ENCODE data around the gene PRND. TPM values are rescaled to one million over a fixed set of nuclear protein-coding genes. Genes with fewer than 3 reads are reported as not detected.
"Not testable (repeated sequence)": the region's sequence is repeated elsewhere in the genome, so short reads cannot be mapped to it uniquely, and the experiment has no call there.

Gene PRND
- total and polyA plus RNA-seq, 3 experiments from 2014 or later = 0.05 TPM; not detected in 2

- POLR2A ChIA-PET = no interaction called here
- no peaks in the 10 kb centered on the region for H3K9me3 ChIP-seq (ENCODE audit: low read length)
These were observed 1.4 kb upstream of the PRND start for GRCh38 chr20:4720041-4720976.

DNA sequence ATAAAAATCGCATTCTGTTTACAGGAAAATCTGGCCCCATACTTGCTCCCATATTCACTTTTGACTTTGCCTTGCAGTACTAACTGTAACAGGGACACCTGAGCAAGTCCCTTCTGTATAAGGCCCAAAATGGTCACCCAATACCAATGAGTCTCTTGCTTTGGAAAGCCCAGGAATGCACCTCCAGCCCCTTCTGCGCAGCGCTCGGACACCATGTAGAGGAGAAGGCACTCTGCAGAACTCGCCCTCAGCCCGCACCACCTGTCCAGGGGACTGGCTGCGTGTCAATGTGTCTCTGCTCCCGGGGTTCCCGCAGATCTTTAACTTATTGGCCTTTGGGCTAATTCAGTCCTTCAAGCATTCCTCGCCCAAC lies 746 bp upstream of the PRND start:
- POLR2A ChIA-PET = no interaction called here
- no peak overlapping the region for H3K27ac ChIP-seq (ENCODE audit: low read depth, low read length)
- H3K4me3 Mint-ChIP-seq = peak overlapping the region in 1 of 7 donors; percentile 21
- no peaks in the 10 kb centered on the region for H3K27me3 ChIP-seq (ENCODE audit: insufficient read depth, low read length, poor library complexity, severe bottlenecking)
- no peaks in the 10 kb centered on the region for H3K9me3 Mint-ChIP-seq
- H3K36me3 ChIP-seq (ENCODE audit: insufficient read depth, low read length) = no peaks in the 10 kb centered on the region
- H3K4me1 Mint-ChIP-seq = peaks cover 8 to 12% (median 10%) of the 10 kb centered on the region in 3 donors
- no peaks in the 10 kb centered on the region for H3K36me3 Mint-ChIP-seq
- peak overlapping the region in 3 of 8 donors; percentile 2 to 30 (median 23) for H3K27ac Mint-ChIP-seq
- peaks cover 0 to 2% of the 10 kb centered on the region in 2 donors for H3K27me3 Mint-ChIP-seq
- no peaks in the 10 kb centered on the region for H3K9me3 ChIP-seq (ENCODE audit: low read length)
- no peak overlapping the region for H3K4me3 ChIP-seq (ENCODE audit: low read length)
- DNase-seq = no peak
- CTCF ChIA-PET = interaction anchor here (0.8 to 9.7 kb wide), 7 partner anchors 13 to 125 kb away, joined by 3 to 166 read pairs (median 4); no protein-coding TSS in a partner anchor
- H3K4me1 ChIP-seq (ENCODE audit: insufficient read depth, low read length) = peaks cover 7% of the 10 kb centered on the region

More at GRCh38 chr20:4720041-4720976, 1.4 kb upstream of the PRND start:
- CTCF ChIA-PET = interaction anchor here (0.8 to 9.7 kb wide), 13 partner anchors 13 to 125 kb away, joined by 3 to 166 read pairs (median 3); no protein-coding TSS in a partner anchor
- peaks cover 3 to 4% of the 10 kb centered on the region in 2 donors for H3K27me3 Mint-ChIP-seq
- H3K9me3 Mint-ChIP-seq = no peaks in the 10 kb centered on the region
- Histone ChIP-seq H3K36me3 (ENCODE audit: insufficient read depth, low read length) (no peaks in the 10 kb centered on the region), H3K27ac (ENCODE audit: low read depth, low read length) (no peak overlapping the region), H3K4me3 (ENCODE audit: low read length) (no peak overlapping the region), H3K4me1 (ENCODE audit: insufficient read depth, low read length) (peaks cover 7% of the 10 kb centered on the region), H3K27me3 (ENCODE audit: insufficient read depth, low read length, poor library complexity, severe bottlenecking) (no peaks in the 10 kb centered on the region)
- peak; percentile 57 to 80 (median 70) for DNase-seq
- peak overlapping the region in 1 of 7 donors; percentile 21 for H3K4me3 Mint-ChIP-seq
- H3K27ac Mint-ChIP-seq = peak overlapping the region in 6 of 8 donors; percentile 2 to 89 (median 26)
- H3K36me3 Mint-ChIP-seq = no peaks in the 10 kb centered on the region
- H3K4me1 Mint-ChIP-seq = peaks cover 8 to 12% (median 10%) of the 10 kb centered on the region in 3 donors

- no peaks in the 10 kb centered on the region for H3K27me3 ChIP-seq (ENCODE audit: insufficient read depth, low read length, poor library complexity, severe bottlenecking)
- H3K36me3 ChIP-seq (ENCODE audit: insufficient read depth, low read length) = no peaks in the 10 kb centered on the region
- ChIA-PET POLR2A (no interaction called here), CTCF (interaction anchor here (2.9 to 9.7 kb wide), 2 partner anchors 18 to 114 kb away, joined by 11 to 166 read pairs; no protein-coding TSS in a partner anchor)
- no peak overlapping the region for H3K27ac Mint-ChIP-seq
- H3K27ac ChIP-seq (ENCODE audit: low read depth, low read length) = no peak overlapping the region
- no peak overlapping the region for H3K4me3 ChIP-seq (ENCODE audit: low read length)
- H3K4me1 Mint-ChIP-seq = peaks cover 17 to 24% (median 23%) of the 10 kb centered on the region in 3 donors
- no peaks in the 10 kb centered on the region for H3K36me3 Mint-ChIP-seq
- H3K27me3 Mint-ChIP-seq = peaks cover 0 to 2% of the 10 kb centered on the region in 2 donors
- peaks cover 19% of the 10 kb centered on the region for H3K4me1 ChIP-seq (ENCODE audit: insufficient read depth, low read length)
- no peak overlapping the region for H3K4me3 Mint-ChIP-seq
- DNase-seq = no peak
- no peaks in the 10 kb centered on the region for H3K9me3 Mint-ChIP-seq
- no peaks in the 10 kb centered on the region for H3K9me3 ChIP-seq (ENCODE audit: low read length)
These were observed 862 bp downstream of the PRND start for GRCh38 chr20:4722571-4722970.

DNA sequence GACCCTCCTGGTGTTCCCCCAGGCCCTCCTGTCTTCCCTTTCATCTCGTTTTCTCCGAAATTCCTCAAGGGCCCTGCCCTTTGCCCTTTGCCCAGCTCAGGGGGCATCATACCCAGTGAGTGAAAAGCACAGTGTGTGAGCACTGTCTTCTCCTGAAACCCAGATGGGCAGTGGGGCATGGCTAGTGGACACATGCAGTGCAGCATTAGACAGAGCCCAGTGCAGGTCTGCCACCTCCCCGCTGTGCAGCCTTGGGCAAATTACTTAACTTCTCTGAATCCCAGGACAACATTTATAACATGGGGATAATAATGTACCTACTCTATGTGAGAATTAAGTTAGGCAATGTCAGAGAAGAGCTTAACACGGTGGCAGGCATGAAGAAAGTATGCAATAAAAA lies 1.3 kb downstream of the PRND start:
- Mint-ChIP-seq H3K27me3 (peaks cover 0 to 2% of the 10 kb centered on the region in 2 donors), H3K4me1 (peaks cover 17 to 24% (median 23%) of the 10 kb centered on the region in 3 donors), H3K27ac (no peak overlapping the region), H3K36me3 (no peaks in the 10 kb centered on the region), H3K9me3 (no peaks in the 10 kb centered on the region), H3K4me3 (no peak overlapping the region)
- POLR2A ChIA-PET = no interaction called here
- Histone ChIP-seq H3K27me3 (ENCODE audit: insufficient read depth, low read length, poor library complexity, severe bottlenecking) (no peaks in the 10 kb centered on the region), H3K27ac (ENCODE audit: low read depth, low read length) (no peak overlapping the region), H3K36me3 (ENCODE audit: insufficient read depth, low read length) (no peaks in the 10 kb centered on the region), H3K4me3 (ENCODE audit: low read length) (no peak overlapping the region), H3K9me3 (ENCODE audit: low read length) (no peaks in the 10 kb centered on the region), H3K4me1 (ENCODE audit: insufficient read depth, low read length) (peaks cover 19% of the 10 kb centered on the region)
- no peak for DNase-seq
- CTCF ChIA-PET = interaction anchor here (2.9 to 9.7 kb wide), 2 partner anchors 18 to 114 kb away, joined by 11 to 166 read pairs; no protein-coding TSS in a partner anchor

- CTCF ChIA-PET = interaction anchor here (2.9 to 9.7 kb wide), 2 partner anchors 17 to 115 kb away, joined by 11 to 166 read pairs; no protein-coding TSS in a partner anchor
- H3K9me3 Mint-ChIP-seq; H3K4me3 Mint-ChIP-seq; H3K4me3 ChIP-seq (ENCODE audit: low read length); H3K27me3 Mint-ChIP-seq; H3K27ac ChIP-seq (ENCODE audit: low read depth, low read length); H3K27ac Mint-ChIP-seq; H3K27me3 ChIP-seq (ENCODE audit: insufficient read depth, low read length, poor library complexity, severe bottlenecking); POLR2A ChIA-PET; DNase-seq; H3K36me3 ChIP-seq (ENCODE audit: insufficient read depth, low read length); H3K9me3 ChIP-seq (ENCODE audit: low read length); H3K36me3 Mint-ChIP-seq: not testable (repeated sequence)
- peaks cover 19% of the 10 kb centered on the region for H3K4me1 ChIP-seq (ENCODE audit: insufficient read depth, low read length)
- H3K4me1 Mint-ChIP-seq = peaks cover 17 to 24% (median 23%) of the 10 kb centered on the region in 3 donors
These were observed 1.8 kb downstream of the PRND start for GRCh38 chr20:4723553-4723952.

GRCh38 chr20:4724459-4725262 lies 3.0 kb downstream of the PRND start:
- POLR2A ChIA-PET = no interaction called here
- Histone ChIP-seq H3K36me3 (ENCODE audit: insufficient read depth, low read length) (no peaks in the 10 kb centered on the region), H3K27ac (ENCODE audit: low read depth, low read length) (no peak overlapping the region), H3K27me3 (ENCODE audit: insufficient read depth, low read length, poor library complexity, severe bottlenecking) (no peaks in the 10 kb centered on the region), H3K4me3 (ENCODE audit: low read length) (no peak overlapping the region), H3K4me1 (ENCODE audit: insufficient read depth, low read length) (peaks cover 19% of the 10 kb centered on the region), H3K9me3 (ENCODE audit: low read length) (no peaks in the 10 kb centered on the region)
- CTCF ChIA-PET = interaction anchor here (9.7 kb wide), 1 partner anchor 116 kb away, joined by 166 read pairs; no protein-coding TSS in a partner anchor
- Mint-ChIP-seq H3K36me3 (no peaks in the 10 kb centered on the region), H3K27ac (no peak overlapping the region), H3K9me3 (no peaks in the 10 kb centered on the region), H3K4me3 (no peak overlapping the region), H3K27me3 (no peaks in the 10 kb centered on the region), H3K4me1 (peaks cover 17 to 24% (median 23%) of the 10 kb centered on the region in 3 donors)
- no peak for DNase-seq

DNA sequence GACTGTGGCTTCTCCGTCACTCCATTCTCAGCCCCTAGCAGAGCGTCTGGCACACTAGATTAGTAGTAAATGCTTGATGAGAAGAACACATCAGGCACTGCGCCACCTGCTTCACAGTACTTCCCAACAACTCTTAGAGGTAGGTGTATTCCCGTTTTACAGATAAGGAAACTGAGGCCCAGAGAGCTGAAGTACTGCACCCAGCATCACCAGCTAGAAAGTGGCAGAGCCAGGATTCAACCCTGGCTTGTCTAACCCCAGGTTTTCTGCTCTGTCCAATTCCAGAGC lies 3.5 kb downstream of the PRND start:
- H3K36me3 ChIP-seq (ENCODE audit: insufficient read depth, low read length) = no peaks in the 10 kb centered on the region
- ChIA-PET CTCF (interaction anchor here (9.7 kb wide), 1 partner anchor 117 kb away, joined by 166 read pairs; no protein-coding TSS in a partner anchor), POLR2A (no interaction called here)
- no peak overlapping the region for H3K4me3 ChIP-seq (ENCODE audit: low read length)
- no peaks in the 10 kb centered on the region for H3K36me3 Mint-ChIP-seq
- H3K27me3 ChIP-seq (ENCODE audit: insufficient read depth, low read length, poor library complexity, severe bottlenecking) = no peaks in the 10 kb centered on the region
- no peaks in the 10 kb centered on the region for H3K9me3 ChIP-seq (ENCODE audit: low read length)
- no peaks in the 10 kb centered on the region for H3K27me3 Mint-ChIP-seq
- H3K4me3 Mint-ChIP-seq = no peak overlapping the region
- no peak for DNase-seq
- H3K4me1 Mint-ChIP-seq = peaks cover 16 to 21% (median 20%) of the 10 kb centered on the region in 3 donors
- H3K27ac ChIP-seq (ENCODE audit: low read depth, low read length) = no peak overlapping the region
- H3K9me3 Mint-ChIP-seq = no peaks in the 10 kb centered on the region
- no peak overlapping the region for H3K27ac Mint-ChIP-seq
- peaks cover 19% of the 10 kb centered on the region for H3K4me1 ChIP-seq (ENCODE audit: insufficient read depth, low read length)

All from CD8-positive, alpha-beta memory T cell (primary cell).